ENCODE data around the gene AGAP2.

DNA sequence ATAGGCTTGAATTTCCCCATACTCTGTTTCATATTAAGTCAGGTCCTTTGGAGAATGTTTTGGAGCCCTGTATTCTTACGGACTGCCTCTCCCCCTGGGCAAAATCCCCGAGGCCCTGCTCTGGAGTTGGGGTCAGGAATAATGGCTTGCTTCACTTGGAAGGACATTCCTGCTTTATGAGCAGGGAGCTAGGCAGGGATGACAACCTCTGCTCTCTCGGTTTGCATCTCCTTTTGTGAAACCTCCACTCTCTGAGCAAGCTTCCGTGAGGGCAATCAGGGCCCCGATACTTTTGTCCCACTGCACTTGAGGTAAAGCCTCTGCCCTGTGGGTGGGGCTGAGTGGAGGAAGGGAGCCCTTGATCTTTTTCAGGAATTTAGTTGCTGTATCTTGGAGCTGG is 25.3 kb downstream of the AGAP2 start:
- TF ChIP-seq POLR2A (IDR thresholded peaks at IDR 0.05; ENCODE audit: low read depth, low read length), result no peak
- no peak for TF ChIP-seq TAF1 (IDR thresholded peaks at IDR 0.05; ENCODE audit: borderline replicate concordance, low read depth, low read length)

All from GM12892 (cell line).